Tibial nerve (tissue), 4 donors: ENCODE results near the gene NELFB. TPM values are rescaled to one million over a fixed set of nuclear protein-coding genes. Genes with fewer than 3 reads are reported as not detected.

Experiments
- DNase-seq, 2 donors: peaks; one replicate each; pipeline ENCODE4 v3.0.0-alpha.2; 2019; ENCODE audit warnings: low spot score in 2 of 2
- H3K27ac ChIP-seq, 4 donors: fragments of 200-600 bp; sonication (generic) in 3 of 4; one replicate each; pipeline ENCODE4 v1.5.1; 2017 to 2019; ENCODE audit warnings: mild to moderate bottlenecking in 1 of 4
- H3K27me3 ChIP-seq, 2 donors: fragments of 200-600 bp; sonication (generic) in 1 of 2; one replicate each; pipeline versions ENCODE4 v1.5.1 to v1.6.0; 2017 to 2019
- H3K36me3 ChIP-seq, 3 donors: fragments of 200-600 bp; sonication (generic); one replicate each; pipeline ENCODE4 v1.5.1; 2018 to 2019
- H3K4me1 ChIP-seq, 4 donors: fragments of 200-600 bp; sonication (generic) in 3 of 4; one replicate each; pipeline ENCODE4 v1.5.1; 2017 to 2019
- H3K4me3 ChIP-seq, 4 donors: fragments of 200-600 bp; sonication (generic) in 3 of 4; one replicate each; pipeline ENCODE4 v1.5.1; 2017 to 2019; ENCODE audit warnings: mild to moderate bottlenecking in 1 of 4, moderate library complexity in 1 of 4
- H3K9me3 ChIP-seq, 4 donors: fragments of 200-600 bp; sonication (generic) in 3 of 4; one replicate each; pipeline ENCODE4 v1.5.1; 2017 to 2019
- EP300 ChIP-seq, 2 donors: sonication (generic); formaldehyde crosslinking; IDR thresholded peaks; one replicate each; pipeline ENCODE4 v1.6.1; 2017; ENCODE audit warnings: antibody characterized with exemption in 2 of 2, mild to moderate bottlenecking in 1 of 2
- POLR2A ChIP-seq, 2 donors: fragments of 450-650 bp; IDR thresholded peaks; one replicate each; pipeline ENCODE4 v1.6.1; 2017; ENCODE audit warnings: antibody characterized with exemption in 2 of 2, mild to moderate bottlenecking in 2 of 2, moderate library complexity in 2 of 2
- WGBS, 2 donors: methylation state at CpG; one replicate each; pipeline ENCODE4 v1.1.5; 2018; 5-methylcytosine and 5-hydroxymethylcytosine counted together
- total RNA-seq, 4 donors: library from RNA; depleted of rRNA; stranded (reverse); fragments of >200 nt; gene quantifications; one replicate each; pipeline ENCODE4 v1.1.0, GENCODE V29; 2016
- TF ChIP-seq, protein P1 (sequence below), 5 experiments: fragments of 200-600 bp in 3 of 5; fragments of 450-650 bp in 2 of 5; sonication (generic) in 3 of 5; IDR thresholded peaks; one replicate each; pipeline ENCODE4 v1.5.1; 2016 to 2019; ENCODE audit warnings: antibody characterized with exemption in 5 of 5, mild to moderate bottlenecking in 3 of 5, moderate library complexity in 2 of 5

Gene NELFB
- total RNA-seq, 4 donors from 2014 or later = 29.7 to 52.0 (median 38.7) TPM

DNA sequence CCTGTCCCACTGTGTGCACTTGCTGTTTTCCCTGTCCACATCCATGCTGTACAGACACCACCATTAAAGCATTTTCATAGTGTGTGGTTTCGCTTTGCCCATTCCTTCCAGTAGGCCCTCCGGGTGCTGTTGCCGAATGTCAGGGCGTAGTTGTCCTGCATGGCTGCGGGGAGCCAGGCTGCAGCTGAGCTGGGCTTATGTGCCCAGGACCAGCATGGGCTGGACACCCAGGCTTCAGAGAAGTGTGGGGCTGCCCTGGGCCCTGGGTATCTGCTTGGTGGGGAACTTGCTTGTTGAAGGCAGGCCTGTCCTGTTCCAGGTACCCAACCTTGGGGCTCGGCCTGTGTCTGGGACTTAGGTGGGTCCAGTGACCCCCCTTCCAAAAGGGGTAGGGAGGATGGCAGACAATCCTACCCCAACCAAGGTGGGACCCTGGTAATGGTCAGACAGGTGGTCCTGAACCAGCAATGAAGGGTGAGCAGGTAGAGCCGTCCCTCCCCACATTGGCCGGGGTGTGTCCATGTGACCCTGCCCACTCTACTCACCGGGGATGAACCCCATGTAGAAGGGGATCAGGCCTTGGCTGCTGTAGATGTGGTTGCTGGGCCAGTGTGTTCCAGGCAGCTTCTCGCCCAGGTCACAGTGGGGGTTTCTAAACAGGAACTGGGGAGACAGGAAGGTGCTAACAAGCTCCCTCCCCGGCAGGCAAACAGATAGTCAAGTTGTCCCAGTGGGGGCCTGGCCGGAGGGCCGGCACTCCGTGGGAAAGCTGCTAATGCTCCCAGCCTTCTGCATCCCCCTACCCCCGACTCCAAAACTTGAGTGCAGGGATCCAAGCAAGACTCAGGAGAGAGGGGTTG lies 11.3 kb upstream of the NELFB start:
- Histone ChIP-seq H3K27me3 (no peaks in the 10 kb centered on the region), H3K36me3 (peaks cover 0 to 20% (median 10%) of the 10 kb centered on the region in 3 donors), H3K27ac (no peak overlapping the region), H3K4me3 (no peak overlapping the region), H3K4me1 (peaks cover 0 to 45% (median 21%) of the 10 kb centered on the region in 4 donors), H3K9me3 (no peaks in the 10 kb centered on the region)
- TF ChIP-seq, protein P1, sequence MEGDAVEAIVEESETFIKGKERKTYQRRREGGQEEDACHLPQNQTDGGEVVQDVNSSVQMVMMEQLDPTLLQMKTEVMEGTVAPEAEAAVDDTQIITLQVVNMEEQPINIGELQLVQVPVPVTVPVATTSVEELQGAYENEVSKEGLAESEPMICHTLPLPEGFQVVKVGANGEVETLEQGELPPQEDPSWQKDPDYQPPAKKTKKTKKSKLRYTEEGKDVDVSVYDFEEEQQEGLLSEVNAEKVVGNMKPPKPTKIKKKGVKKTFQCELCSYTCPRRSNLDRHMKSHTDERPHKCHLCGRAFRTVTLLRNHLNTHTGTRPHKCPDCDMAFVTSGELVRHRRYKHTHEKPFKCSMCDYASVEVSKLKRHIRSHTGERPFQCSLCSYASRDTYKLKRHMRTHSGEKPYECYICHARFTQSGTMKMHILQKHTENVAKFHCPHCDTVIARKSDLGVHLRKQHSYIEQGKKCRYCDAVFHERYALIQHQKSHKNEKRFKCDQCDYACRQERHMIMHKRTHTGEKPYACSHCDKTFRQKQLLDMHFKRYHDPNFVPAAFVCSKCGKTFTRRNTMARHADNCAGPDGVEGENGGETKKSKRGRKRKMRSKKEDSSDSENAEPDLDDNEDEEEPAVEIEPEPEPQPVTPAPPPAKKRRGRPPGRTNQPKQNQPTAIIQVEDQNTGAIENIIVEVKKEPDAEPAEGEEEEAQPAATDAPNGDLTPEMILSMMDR (IDR thresholded peaks at IDR 0.05) = no peak
- TF ChIP-seq EP300 (IDR thresholded peaks at IDR 0.05) (no peak), POLR2A (IDR thresholded peaks at IDR 0.05) (no peak)
- DNase-seq = no peak
- WGBS, 2 donors = 64 to 81% methylated on average over 11 to 14 of the region's 15 CpGs

DNA sequence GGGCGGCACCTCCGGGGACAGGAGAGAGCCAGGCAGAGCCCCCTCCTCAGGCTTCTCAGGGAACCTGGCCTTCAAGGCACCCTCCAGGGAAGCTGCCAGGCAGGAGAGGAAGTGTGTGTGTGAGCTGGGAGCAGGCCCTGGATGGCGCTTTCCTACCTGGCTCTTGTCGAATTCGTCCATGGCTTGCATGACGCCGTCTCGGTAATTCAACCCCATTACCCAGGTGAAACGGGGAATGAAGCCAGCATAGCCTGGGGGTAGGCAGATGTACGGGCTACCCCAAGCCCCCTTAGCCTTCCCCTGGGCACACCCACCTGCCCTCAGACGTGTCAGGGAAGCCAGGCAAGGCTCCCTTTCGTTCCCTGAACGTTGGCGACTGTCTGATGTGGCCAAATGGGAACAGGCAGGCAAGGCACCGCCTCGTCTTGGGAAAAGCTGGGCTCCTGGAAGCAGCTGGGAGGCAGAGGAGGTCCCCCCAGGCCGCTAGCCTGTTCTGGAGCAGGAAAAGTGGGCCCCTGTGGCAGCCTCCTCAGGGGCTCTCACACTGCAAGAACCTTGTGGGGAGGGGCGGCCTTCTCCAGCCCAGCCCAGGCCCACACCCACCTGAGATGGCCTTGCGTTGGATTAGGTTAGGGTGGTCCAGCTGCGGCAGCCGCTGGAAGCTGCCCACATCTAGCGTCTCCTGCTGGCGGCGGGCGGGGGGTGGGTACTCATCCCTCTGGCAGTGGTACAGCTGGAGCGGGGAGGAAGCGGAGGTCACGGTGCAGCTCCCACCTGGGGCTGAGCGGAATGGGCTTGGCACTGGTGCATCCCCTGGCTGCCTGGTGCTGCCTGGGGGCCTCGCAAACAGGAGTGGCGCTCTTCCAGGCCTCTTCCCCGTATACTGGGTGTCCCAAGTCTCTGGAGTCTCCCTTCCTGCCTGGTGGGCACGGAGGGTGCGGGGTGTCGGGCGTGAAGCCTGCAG lies 10.4 kb upstream of the NELFB start:
- Histone ChIP-seq H3K36me3 (peaks cover 0 to 20% (median 10%) of the 10 kb centered on the region in 3 donors), H3K9me3 (no peaks in the 10 kb centered on the region), H3K27ac (no peak overlapping the region), H3K27me3 (no peaks in the 10 kb centered on the region), H3K4me1 (peaks cover 0 to 36% (median 17%) of the 10 kb centered on the region in 4 donors), H3K4me3 (no peak overlapping the region)
- WGBS, 2 donors = 57 to 74% methylated on average over 23 to 30 of the region's 36 CpGs
- TF ChIP-seq POLR2A (IDR thresholded peaks at IDR 0.05) = no peak
- TF ChIP-seq EP300 (IDR thresholded peaks at IDR 0.05) = no peak
- TF ChIP-seq, protein P1 (IDR thresholded peaks at IDR 0.05) = no peak
- no peak for DNase-seq

DNA sequence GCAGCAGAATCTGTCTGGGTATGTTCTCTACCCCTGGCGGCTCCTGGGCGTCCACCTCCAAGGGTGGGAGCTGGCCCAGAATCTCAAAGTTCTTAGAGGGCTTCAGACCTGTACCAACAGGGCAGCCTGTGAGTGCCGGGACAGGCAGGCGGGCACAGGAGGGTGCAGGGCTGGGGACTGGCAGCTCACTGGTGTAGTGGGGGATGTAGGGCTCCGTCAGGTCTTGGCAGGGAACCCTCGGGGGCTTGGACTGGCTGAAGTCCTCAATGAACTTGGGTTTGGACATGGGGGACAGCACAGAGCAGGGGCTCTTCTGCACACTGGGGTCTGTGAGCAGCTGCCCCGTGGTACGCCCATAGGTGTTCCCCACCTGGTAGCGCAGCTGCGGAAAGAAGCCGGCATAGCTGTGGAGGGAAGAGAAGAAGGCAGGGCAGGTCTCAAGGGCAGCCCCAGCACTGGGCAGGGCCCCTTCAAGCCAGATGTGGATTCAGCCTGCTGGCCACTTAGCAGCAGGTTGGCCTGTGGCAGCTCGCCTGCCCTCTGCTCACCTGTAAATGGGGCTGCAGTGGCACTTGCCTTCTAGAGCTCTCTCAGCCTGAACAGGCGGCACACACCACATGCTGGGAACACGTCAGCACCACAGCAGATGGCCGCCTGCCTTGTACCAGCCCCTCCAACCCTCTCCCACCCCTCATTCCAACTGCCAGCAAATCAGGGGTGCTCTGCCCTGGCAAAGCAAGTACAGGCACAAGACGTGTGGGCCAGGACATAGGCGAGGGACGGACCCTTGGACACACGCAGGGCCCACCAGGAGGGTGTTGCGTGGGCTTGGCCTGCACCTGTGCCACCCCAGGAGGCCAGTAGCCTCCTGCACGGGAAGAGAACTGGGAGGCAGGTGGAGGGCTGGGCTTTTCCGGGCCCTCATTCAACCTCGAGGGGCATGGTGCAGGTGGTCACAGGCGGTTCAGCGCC lies 9.4 kb upstream of the NELFB start:
- DNase-seq = no peak
- WGBS, 2 donors = 88 to 90% methylated on average over 24 to 25 of the region's 25 CpGs
- Histone ChIP-seq H3K4me1 (peaks cover 0 to 39% (median 16%) of the 10 kb centered on the region in 4 donors), H3K27ac (no peak overlapping the region), H3K27me3 (no peaks in the 10 kb centered on the region), H3K9me3 (no peaks in the 10 kb centered on the region), H3K36me3 (peaks cover 0 to 20% (median 10%) of the 10 kb centered on the region in 3 donors), H3K4me3 (no peak overlapping the region)
- TF ChIP-seq POLR2A (IDR thresholded peaks at IDR 0.05) (no peak), EP300 (IDR thresholded peaks at IDR 0.05) (no peak)
- TF ChIP-seq, protein P1 (IDR thresholded peaks at IDR 0.05) = no peak

DNA sequence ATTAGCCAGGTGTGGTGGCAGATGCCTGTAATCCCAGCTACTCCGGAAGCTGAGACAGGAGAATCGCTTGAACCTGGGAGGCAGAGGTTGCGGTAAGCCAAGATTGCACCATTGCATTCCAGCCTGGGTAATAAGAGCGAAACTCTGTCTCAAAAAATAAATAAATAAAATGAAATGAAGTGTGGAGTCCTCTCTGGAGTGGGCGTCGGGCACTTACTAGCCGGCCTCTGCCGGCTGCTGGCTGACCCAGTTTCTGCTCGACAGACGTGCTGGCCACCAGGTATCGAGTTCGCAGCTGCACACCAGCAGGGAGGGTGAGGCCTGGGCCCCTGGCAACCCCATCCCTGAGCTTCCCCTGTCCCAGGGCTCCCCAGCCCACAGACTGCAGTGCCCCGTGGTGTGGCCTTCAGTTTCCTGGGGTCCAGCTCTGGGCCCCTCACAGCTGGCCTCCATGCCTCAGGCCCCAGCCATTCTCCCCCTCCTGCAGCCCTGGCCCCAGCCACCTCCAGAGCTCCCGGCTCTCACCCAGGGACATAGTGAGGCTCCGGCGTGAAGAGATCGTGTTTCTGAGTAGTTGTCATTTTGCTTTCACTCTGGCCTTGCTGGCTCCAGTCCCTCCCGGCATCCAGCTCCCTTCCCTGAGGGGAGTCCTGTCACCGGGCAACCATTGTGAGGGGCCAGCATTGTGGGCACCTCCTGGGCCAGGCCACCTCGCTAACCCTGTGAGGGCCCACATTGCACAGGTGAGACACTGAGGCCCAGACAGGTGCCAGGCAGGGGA lies 7.8 kb upstream of the NELFB start:
- Histone ChIP-seq H3K27me3 (no peaks in the 10 kb centered on the region), H3K4me1 (peaks cover 0 to 36% (median 8%) of the 10 kb centered on the region in 4 donors), H3K36me3 (peaks cover 0 to 16% (median 8%) of the 10 kb centered on the region in 3 donors), H3K4me3 (no peak overlapping the region), H3K27ac (no peak overlapping the region), H3K9me3 (no peaks in the 10 kb centered on the region)
- TF ChIP-seq, protein P1 (IDR thresholded peaks at IDR 0.05) = no peak
- TF ChIP-seq EP300 (IDR thresholded peaks at IDR 0.05) = no peak
- no peak for TF ChIP-seq POLR2A (IDR thresholded peaks at IDR 0.05)
- WGBS, 2 donors = 68% methylated on average over 20 of the region's 20 CpGs
- DNase-seq = no peak
